SK-N-SH treated with all-trans-retinoic acid at 6 μM for 48 hours (cell line): Measurements from ENCODE around the gene HSPB7.

ENCODE experiments used
- ATAC-seq: fragments of 200-7000 bp; cut with Tn5 transposase; 3 replicates; pipeline ENCODE4 v1.9.1; 2020; ENCODE audit warnings: mild to moderate bottlenecking, moderate library complexity
- ARNTL ChIP-seq: fragments of 450-650 bp; formaldehyde crosslinking; IDR thresholded peaks from 2 replicates; pipeline ENCODE4 v1.5.0; 2020; ENCODE audit warnings: low read depth, mild to moderate bottlenecking, moderate library complexity, borderline replicate concordance
- BACH2 ChIP-seq: fragments of 250-450 bp; sonication (Bioruptor Pico); IDR thresholded peaks from 2 replicates; pipeline ENCODE4 v1.9.0; 2021; ENCODE audit warnings: mild to moderate bottlenecking, borderline replicate concordance
- CSDC2 ChIP-seq: fragments of 250-450 bp; sonication (Bioruptor Pico); IDR thresholded peaks from 2 replicates; pipeline ENCODE4 v1.5.0; 2020; ENCODE audit warnings: mild to moderate bottlenecking, moderate library complexity
- ESRRG ChIP-seq: fragments of 250-450 bp; sonication (Bioruptor Pico); IDR thresholded peaks from 2 replicates; pipeline ENCODE4 v1.6.1; 2021; ENCODE audit warnings: mild to moderate bottlenecking
- GLIS3 ChIP-seq: fragments of 250-450 bp; sonication (Bioruptor Pico); IDR thresholded peaks from 2 replicates; pipeline ENCODE4 v1.5.0; 2020; ENCODE audit warnings: mild to moderate bottlenecking, moderate library complexity
- ISL1 ChIP-seq: fragments of 250-450 bp; sonication (Bioruptor Pico); IDR thresholded peaks from 2 replicates; pipeline ENCODE4 v2.1.2; 2022; ENCODE audit warnings: mild to moderate bottlenecking, moderate library complexity
- PPARA ChIP-seq: fragments of 250-450 bp; sonication (Bioruptor Pico); IDR thresholded peaks from 2 replicates; pipeline ENCODE4 v1.5.0; 2020; ENCODE audit warnings: mild to moderate bottlenecking, borderline replicate concordance
- RARB ChIP-seq: fragments of 250-450 bp; sonication (Bioruptor Pico); IDR thresholded peaks from 2 replicates; pipeline ENCODE4 v1.8.0; 2021; ENCODE audit warnings: mild to moderate bottlenecking, moderate library complexity
- SNAI2 ChIP-seq: fragments of 250-450 bp; sonication (Bioruptor Pico); IDR thresholded peaks from 2 replicates; pipeline ENCODE4 v1.5.0; 2020; ENCODE audit warnings: mild to moderate bottlenecking, moderate library complexity
- TOX ChIP-seq: fragments of 250-450 bp; sonication (Bioruptor Pico); IDR thresholded peaks from 2 replicates; pipeline ENCODE4 v1.8.0; 2021; ENCODE audit warnings: mild to moderate bottlenecking, moderate library complexity, borderline replicate concordance
- ZC3H10 ChIP-seq: fragments of 250-450 bp; sonication (Bioruptor Pico); IDR thresholded peaks from 2 replicates; pipeline ENCODE4 v1.5.1; 2021; ENCODE audit warnings: mild to moderate bottlenecking, moderate library complexity
- ZFP3 ChIP-seq: fragments of 250-450 bp; sonication (Bioruptor Pico); IDR thresholded peaks from 2 replicates; pipeline ENCODE4 v1.5.0; 2020; ENCODE audit warnings: mild to moderate bottlenecking, moderate library complexity
- ZNF565 ChIP-seq: fragments of 450-650 bp; formaldehyde crosslinking; conservative IDR thresholded peaks from 2 replicates; pipeline ENCODE4 v1.5.0; 2020; ENCODE audit warnings: low read depth, mild to moderate bottlenecking, moderate library complexity
- ZNF70 ChIP-seq: fragments of 450-650 bp; formaldehyde crosslinking; IDR thresholded peaks from 2 replicates; pipeline ENCODE4 v1.5.0; 2020; ENCODE audit warnings: mild to moderate bottlenecking, moderate library complexity
- ZNF8 ChIP-seq: fragments of 450-650 bp; formaldehyde crosslinking; IDR thresholded peaks from 2 replicates; pipeline ENCODE4 v1.5.0; 2020; ENCODE audit warnings: mild to moderate bottlenecking, moderate library complexity
- TF ChIP-seq, protein P1 (sequence below): fragments of 250-450 bp; sonication (Bioruptor Pico); IDR thresholded peaks from 2 replicates; pipeline ENCODE4 v1.5.1; 2020; ENCODE audit warnings: low read depth, mild to moderate bottlenecking, moderate library complexity
- TF ChIP-seq, protein P2 (sequence below): fragments of 250-450 bp; sonication (Bioruptor Pico); IDR thresholded peaks from 2 replicates; pipeline ENCODE4 v1.8.0; 2020; ENCODE audit warnings: mild to moderate bottlenecking, moderate library complexity, borderline replicate concordance
- TF ChIP-seq, protein P3 (sequence below): fragments of 250-450 bp; sonication (Bioruptor Pico); IDR thresholded peaks from 2 replicates; pipeline ENCODE4 v1.5.0; 2020; ENCODE audit warnings: mild to moderate bottlenecking, moderate library complexity
- TF ChIP-seq, protein P4 (sequence below): fragments of 250-450 bp; sonication (Bioruptor Pico); IDR thresholded peaks from 2 replicates; pipeline ENCODE4 v1.5.1; 2021; ENCODE audit warnings: mild to moderate bottlenecking, moderate library complexity
- TF ChIP-seq, protein P5 (sequence below): fragments of 250-450 bp; sonication (Bioruptor Pico); IDR thresholded peaks from 2 replicates; pipeline ENCODE4 v1.8.0; 2021; ENCODE audit warnings: low read depth, mild to moderate bottlenecking, moderate library complexity, borderline replicate concordance

HSPB7 gene

GRCh38 chr1:15993666-15994065 lies 24.2 kb downstream of the HSPB7 start:
- TF ChIP-seq CSDC2 (CRISPR knock-in tag) = no peak
- TF ChIP-seq ZC3H10 (CRISPR knock-in tag) = no peak
- no peak for TF ChIP-seq TOX
- TF ChIP-seq, protein P1, sequence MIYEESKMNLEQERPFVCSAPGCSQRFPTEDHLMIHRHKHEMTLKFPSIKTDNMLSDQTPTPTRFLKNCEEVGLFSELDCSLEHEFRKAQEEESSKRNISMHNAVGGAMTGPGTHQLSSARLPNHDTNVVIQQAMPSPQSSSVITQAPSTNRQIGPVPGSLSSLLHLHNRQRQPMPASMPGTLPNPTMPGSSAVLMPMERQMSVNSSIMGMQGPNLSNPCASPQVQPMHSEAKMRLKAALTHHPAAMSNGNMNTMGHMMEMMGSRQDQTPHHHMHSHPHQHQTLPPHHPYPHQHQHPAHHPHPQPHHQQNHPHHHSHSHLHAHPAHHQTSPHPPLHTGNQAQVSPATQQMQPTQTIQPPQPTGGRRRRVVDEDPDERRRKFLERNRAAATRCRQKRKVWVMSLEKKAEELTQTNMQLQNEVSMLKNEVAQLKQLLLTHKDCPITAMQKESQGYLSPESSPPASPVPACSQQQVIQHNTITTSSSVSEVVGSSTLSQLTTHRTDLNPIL (CRISPR knock-in tag) = no peak
- no peak for TF ChIP-seq ZNF70
- no peak for TF ChIP-seq SNAI2 (CRISPR knock-in tag)
- TF ChIP-seq ARNTL (CRISPR knock-in tag) = no peak
- TF ChIP-seq, protein P2, sequence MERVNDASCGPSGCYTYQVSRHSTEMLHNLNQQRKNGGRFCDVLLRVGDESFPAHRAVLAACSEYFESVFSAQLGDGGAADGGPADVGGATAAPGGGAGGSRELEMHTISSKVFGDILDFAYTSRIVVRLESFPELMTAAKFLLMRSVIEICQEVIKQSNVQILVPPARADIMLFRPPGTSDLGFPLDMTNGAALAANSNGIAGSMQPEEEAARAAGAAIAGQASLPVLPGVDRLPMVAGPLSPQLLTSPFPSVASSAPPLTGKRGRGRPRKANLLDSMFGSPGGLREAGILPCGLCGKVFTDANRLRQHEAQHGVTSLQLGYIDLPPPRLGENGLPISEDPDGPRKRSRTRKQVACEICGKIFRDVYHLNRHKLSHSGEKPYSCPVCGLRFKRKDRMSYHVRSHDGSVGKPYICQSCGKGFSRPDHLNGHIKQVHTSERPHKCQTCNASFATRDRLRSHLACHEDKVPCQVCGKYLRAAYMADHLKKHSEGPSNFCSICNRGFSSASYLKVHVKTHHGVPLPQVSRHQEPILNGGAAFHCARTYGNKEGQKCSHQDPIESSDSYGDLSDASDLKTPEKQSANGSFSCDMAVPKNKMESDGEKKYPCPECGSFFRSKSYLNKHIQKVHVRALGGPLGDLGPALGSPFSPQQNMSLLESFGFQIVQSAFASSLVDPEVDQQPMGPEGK (CRISPR knock-in tag) = no peak
- TF ChIP-seq, protein P3, sequence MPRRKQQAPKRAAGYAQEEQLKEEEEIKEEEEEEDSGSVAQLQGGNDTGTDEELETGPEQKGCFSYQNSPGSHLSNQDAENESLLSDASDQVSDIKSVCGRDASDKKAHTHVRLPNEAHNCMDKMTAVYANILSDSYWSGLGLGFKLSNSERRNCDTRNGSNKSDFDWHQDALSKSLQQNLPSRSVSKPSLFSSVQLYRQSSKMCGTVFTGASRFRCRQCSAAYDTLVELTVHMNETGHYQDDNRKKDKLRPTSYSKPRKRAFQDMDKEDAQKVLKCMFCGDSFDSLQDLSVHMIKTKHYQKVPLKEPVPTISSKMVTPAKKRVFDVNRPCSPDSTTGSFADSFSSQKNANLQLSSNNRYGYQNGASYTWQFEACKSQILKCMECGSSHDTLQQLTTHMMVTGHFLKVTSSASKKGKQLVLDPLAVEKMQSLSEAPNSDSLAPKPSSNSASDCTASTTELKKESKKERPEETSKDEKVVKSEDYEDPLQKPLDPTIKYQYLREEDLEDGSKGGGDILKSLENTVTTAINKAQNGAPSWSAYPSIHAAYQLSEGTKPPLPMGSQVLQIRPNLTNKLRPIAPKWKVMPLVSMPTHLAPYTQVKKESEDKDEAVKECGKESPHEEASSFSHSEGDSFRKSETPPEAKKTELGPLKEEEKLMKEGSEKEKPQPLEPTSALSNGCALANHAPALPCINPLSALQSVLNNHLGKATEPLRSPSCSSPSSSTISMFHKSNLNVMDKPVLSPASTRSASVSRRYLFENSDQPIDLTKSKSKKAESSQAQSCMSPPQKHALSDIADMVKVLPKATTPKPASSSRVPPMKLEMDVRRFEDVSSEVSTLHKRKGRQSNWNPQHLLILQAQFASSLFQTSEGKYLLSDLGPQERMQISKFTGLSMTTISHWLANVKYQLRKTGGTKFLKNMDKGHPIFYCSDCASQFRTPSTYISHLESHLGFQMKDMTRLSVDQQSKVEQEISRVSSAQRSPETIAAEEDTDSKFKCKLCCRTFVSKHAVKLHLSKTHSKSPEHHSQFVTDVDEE (CRISPR knock-in tag) = no peak
- no peak for TF ChIP-seq ZFP3 (CRISPR knock-in tag)
- TF ChIP-seq, protein P4, sequence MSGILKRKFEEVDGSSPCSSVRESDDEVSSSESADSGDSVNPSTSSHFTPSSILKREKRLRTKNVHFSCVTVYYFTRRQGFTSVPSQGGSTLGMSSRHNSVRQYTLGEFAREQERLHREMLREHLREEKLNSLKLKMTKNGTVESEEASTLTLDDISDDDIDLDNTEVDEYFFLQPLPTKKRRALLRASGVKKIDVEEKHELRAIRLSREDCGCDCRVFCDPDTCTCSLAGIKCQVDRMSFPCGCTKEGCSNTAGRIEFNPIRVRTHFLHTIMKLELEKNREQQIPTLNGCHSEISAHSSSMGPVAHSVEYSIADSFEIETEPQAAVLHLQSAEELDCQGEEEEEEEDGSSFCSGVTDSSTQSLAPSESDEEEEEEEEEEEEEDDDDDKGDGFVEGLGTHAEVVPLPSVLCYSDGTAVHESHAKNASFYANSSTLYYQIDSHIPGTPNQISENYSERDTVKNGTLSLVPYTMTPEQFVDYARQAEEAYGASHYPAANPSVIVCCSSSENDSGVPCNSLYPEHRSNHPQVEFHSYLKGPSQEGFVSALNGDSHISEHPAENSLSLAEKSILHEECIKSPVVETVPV = no peak
- TF ChIP-seq, protein P5, sequence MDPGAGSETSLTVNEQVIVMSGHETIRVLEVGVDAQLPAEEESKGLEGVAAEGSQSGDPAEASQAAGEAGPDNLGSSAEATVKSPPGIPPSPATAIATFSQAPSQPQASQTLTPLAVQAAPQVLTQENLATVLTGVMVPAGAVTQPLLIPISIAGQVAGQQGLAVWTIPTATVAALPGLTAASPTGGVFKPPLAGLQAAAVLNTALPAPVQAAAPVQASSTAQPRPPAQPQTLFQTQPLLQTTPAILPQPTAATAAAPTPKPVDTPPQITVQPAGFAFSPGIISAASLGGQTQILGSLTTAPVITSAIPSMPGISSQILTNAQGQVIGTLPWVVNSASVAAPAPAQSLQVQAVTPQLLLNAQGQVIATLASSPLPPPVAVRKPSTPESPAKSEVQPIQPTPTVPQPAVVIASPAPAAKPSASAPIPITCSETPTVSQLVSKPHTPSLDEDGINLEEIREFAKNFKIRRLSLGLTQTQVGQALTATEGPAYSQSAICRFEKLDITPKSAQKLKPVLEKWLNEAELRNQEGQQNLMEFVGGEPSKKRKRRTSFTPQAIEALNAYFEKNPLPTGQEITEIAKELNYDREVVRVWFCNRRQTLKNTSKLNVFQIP (CRISPR knock-in tag) = no peak
- no peak for TF ChIP-seq ESRRG (CRISPR knock-in tag)
- TF ChIP-seq GLIS3 (CRISPR knock-in tag) = no peak
- no peak for TF ChIP-seq PPARA (CRISPR knock-in tag)
- ATAC-seq = no peak

DNA sequence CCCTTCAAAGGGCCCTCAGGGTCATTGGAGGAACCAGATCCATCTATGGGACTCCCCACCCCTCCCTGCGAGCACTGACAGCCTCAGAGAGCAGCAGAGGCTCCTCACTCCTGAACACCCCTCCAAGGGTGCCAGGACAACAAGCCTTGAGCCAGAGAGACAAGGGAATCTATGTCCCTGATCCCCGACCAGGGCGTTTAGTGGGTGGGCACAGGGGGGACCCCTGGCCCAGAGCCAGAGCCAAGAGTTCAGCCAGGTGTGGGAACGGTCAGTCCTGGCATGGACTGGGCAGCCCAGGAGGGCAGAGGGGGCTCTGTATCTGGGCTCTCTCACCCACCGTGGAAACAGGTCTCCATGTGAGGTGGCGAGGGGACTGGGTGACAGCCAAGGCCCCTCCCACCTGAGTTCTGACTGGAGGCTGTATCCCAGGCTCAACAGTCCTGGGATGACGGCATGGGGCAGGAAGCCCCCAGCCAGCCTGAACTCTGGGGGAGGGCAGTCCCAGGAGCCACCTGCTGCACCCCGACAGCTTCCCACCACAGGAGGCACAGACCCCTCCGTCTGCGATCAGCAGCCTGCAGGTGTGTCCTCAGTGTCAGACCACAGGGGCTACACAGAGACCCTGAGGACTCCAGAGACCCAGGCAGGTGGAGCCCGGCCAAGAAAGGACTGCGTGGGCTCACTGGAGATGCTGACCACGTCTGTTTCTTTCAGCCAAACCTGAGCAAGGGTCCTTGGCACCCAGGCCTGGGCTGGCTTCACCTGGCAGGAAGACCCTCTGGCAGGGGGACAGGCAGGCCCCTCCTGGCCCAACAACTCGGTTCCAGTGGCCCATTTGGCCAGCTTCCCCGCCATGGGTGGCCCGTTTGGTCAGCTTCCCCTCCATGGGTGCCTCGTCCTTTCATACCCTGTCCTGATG lies 25.0 kb downstream of the HSPB7 start:
- no peak for ATAC-seq
- TF ChIP-seq, protein P2 (CRISPR knock-in tag) = no peak
- TF ChIP-seq ISL1 (CRISPR knock-in tag) (no peak), PPARA (CRISPR knock-in tag) (no peak), CSDC2 (CRISPR knock-in tag) (no peak), ZNF8 (CRISPR knock-in tag) (no peak), ZFP3 (CRISPR knock-in tag) (no peak), ZNF70 (no peak), ARNTL (CRISPR knock-in tag) (no peak), BACH2 (CRISPR knock-in tag) (no peak), ZC3H10 (CRISPR knock-in tag) (no peak), RARB (CRISPR knock-in tag) (no peak), SNAI2 (CRISPR knock-in tag) (no peak), ZNF565 (CRISPR knock-in tag) (no peak), GLIS3 (CRISPR knock-in tag) (no peak), ESRRG (CRISPR knock-in tag) (no peak)
- TF ChIP-seq, protein P1 (CRISPR knock-in tag) = no peak
- TF ChIP-seq, protein P4 = no peak
- TF ChIP-seq, protein P5 (CRISPR knock-in tag) = no peak
